Renal cortical epithelial cell (primary cell): ENCODE data around the gene TMUB2. TPM values are rescaled to one million over a fixed set of nuclear protein-coding genes. Genes with fewer than 3 reads are reported as not detected.
A peak's percentile ranks its signal among the peaks of the same experiment; 100 is the strongest.

ENCODE experiments used
- DNase-seq: peaks from one replicate; pipeline ENCODE4 v3.0.0-alpha.2; 2011; ENCODE audit warnings: low read depth
- total RNA-seq: library from RNA; depleted of rRNA; stranded (reverse); fragments of >200 nt; gene quantifications from 2 replicates; pipeline ENCODE4 v1.2.3, GENCODE V29; 2014

The TMUB2 gene
- total RNA-seq, 1 donor from 2014 or later = 38.5 TPM

GRCh38 chr17:44176671-44177501 lies 9.9 kb upstream of the TMUB2 start:
- no peak for DNase-seq

GRCh38 chr17:44177640-44178039 lies 9.1 kb upstream of the TMUB2 start:
- DNase-seq = no peak

GRCh38 chr17:44178133-44178532 lies 8.6 kb upstream of the TMUB2 start:
- no peak for DNase-seq

- no peak for DNase-seq
Measured at GRCh38 chr17:44183024-44183423, 3.7 kb upstream of the TMUB2 start.

- no peak for DNase-seq
Measured at GRCh38 chr17:44184212-44184810, 2.5 kb upstream of the TMUB2 start.

GRCh38 chr17:44187131-44187899 lies 543 bp downstream of the TMUB2 start:
- DNase-seq = peak; percentile 82

GRCh38 chr17:44188576-44189403 lies 2.0 kb downstream of the TMUB2 start:
- DNase-seq = no peak

- DNase-seq = no peak
Measured at GRCh38 chr17:44190481-44190880, 3.7 kb downstream of the TMUB2 start.

GRCh38 chr17:44191369-44191768 lies 4.6 kb downstream of the TMUB2 start:
- no peak for DNase-seq

GRCh38 chr17:44191941-44192496 lies 5.2 kb downstream of the TMUB2 start:
- DNase-seq = no peak

- DNase-seq = no peak
Measured at GRCh38 chr17:44192750-44193149, 6.0 kb downstream of the TMUB2 start.

- no peak for DNase-seq
Measured at GRCh38 chr17:44193326-44194084, 6.7 kb downstream of the TMUB2 start.

- DNase-seq = no peak
Measured at GRCh38 chr17:44197107-44197506, 10.3 kb downstream of the TMUB2 start.

GRCh38 chr17:44197980-44198720 lies 11.4 kb downstream of the TMUB2 start:
- no peak for DNase-seq

GRCh38 chr17:44198721-44199552 lies 12.2 kb downstream of the TMUB2 start:
- DNase-seq = no peak

GRCh38 chr17:44199553-44200477 lies 13.0 kb downstream of the TMUB2 start, which contains the start of gene ATXN7L3:
ATXN7L3 (minus strand) TSS chr17:44199884; CDS start chr17:44198070, 1,814 bp downstream.
- peak; percentile 86 for DNase-seq

GRCh38 chr17:44200478-44201155 lies 13.8 kb downstream of the TMUB2 start:
- no peak for DNase-seq
